ENCODE data around the gene WAC.
"Not testable (repeated sequence)": the region's sequence is repeated elsewhere in the genome, so short reads cannot be mapped to it uniquely, and the experiment has no call there.

The WAC gene

GRCh38 chr10:28601012-28601411 is 68.1 kb downstream of the WAC start:
- DNase-seq (ENCODE audit: low read depth): no peak
- no peak overlapping the region for H3K4me3 ChIP-seq (ENCODE audit: control insufficient read depth, low read depth, low read length)
- no peak for TF ChIP-seq CTCF (conservative IDR thresholded peaks at IDR 0.05; ENCODE audit: control insufficient read depth, insufficient read depth, low read depth, low read length)

GRCh38 chr10:28604567-28605536 is 71.9 kb downstream of the WAC start:
- no peak for TF ChIP-seq CTCF (conservative IDR thresholded peaks at IDR 0.05; ENCODE audit: control insufficient read depth, insufficient read depth, low read depth, low read length)
- DNase-seq (ENCODE audit: low read depth): no peak
- H3K4me3 ChIP-seq (ENCODE audit: control insufficient read depth, low read depth, low read length): no peak overlapping the region

- no peak for DNase-seq (ENCODE audit: low read depth)
- TF ChIP-seq CTCF (conservative IDR thresholded peaks at IDR 0.05; ENCODE audit: control insufficient read depth, insufficient read depth, low read depth, low read length): no peak
- no peak overlapping the region for H3K4me3 ChIP-seq (ENCODE audit: control insufficient read depth, low read depth, low read length)
These were observed 73.7 kb downstream of the WAC start for GRCh38 chr10:28606568-28606967.

- DNase-seq (ENCODE audit: low read depth): not testable (repeated sequence)
These were observed 76.7 kb downstream of the WAC start for GRCh38 chr10:28609636-28610035.

GRCh38 chr10:28612877-28613276 is 80.0 kb downstream of the WAC start:
- no peak for DNase-seq (ENCODE audit: low read depth)
- TF ChIP-seq CTCF (conservative IDR thresholded peaks at IDR 0.05; ENCODE audit: control insufficient read depth, insufficient read depth, low read depth, low read length): no peak
- no peak overlapping the region for H3K4me3 ChIP-seq (ENCODE audit: control insufficient read depth, low read depth, low read length)

More at GRCh38 chr10:28609636-28610035, 76.7 kb downstream of the WAC start:
- H3K4me3 ChIP-seq (ENCODE audit: control insufficient read depth, low read depth, low read length): not testable (repeated sequence)

- H3K4me3 ChIP-seq (ENCODE audit: control insufficient read depth, low read depth, low read length): no peak overlapping the region
- no peak for TF ChIP-seq CTCF (conservative IDR thresholded peaks at IDR 0.05; ENCODE audit: control insufficient read depth, insufficient read depth, low read depth, low read length)
- no peak for DNase-seq (ENCODE audit: low read depth)
These were observed 83.6 kb downstream of the WAC start for GRCh38 chr10:28616514-28616913.

- no peak for DNase-seq (ENCODE audit: low read depth)
- no peak overlapping the region for H3K4me3 ChIP-seq (ENCODE audit: control insufficient read depth, low read depth, low read length)
- TF ChIP-seq CTCF (conservative IDR thresholded peaks at IDR 0.05; ENCODE audit: control insufficient read depth, insufficient read depth, low read depth, low read length): no peak
These were observed 86.5 kb downstream of the WAC start for GRCh38 chr10:28619455-28619854.

Measured in fibroblast of mammary gland (primary cell).